K562 (cell line): ENCODE measurements around the gene ANKFN1. TPM values are rescaled to one million over a fixed set of nuclear protein-coding genes. Genes with fewer than 3 reads are reported as not detected.
A peak's percentile ranks its signal among the peaks of the same experiment; 100 is the strongest.

Source experiments
- ATAC-seq: fragments of 200-7000 bp; cut with Tn5 transposase; 3 replicates; pipeline ENCODE4 v1.9.1; 2020; ENCODE audit warnings: moderate library complexity
- BruUV-seq: library from RNA; stranded (reverse); fragments of 400-500 nt; replicated peaks from 2 replicates; lab custom pipeline; 2021; lab: Mats Ljungman, UMichigan
- CTCF ChIA-PET: fragments of 300-600 bp; formaldehyde crosslinking; extraction: SDS; loops from one replicate; lab custom pipeline; 2021; ENCODE audit warnings: low intra/inter-chr PET ratio; lab: Yijun Ruan, JAX
- POLR2A ChIA-PET: fragments of 300-600, 350-650 bp; sonication (Branson Sonifier 250); formaldehyde crosslinking; extraction: SDS; loops from one replicate; lab custom pipeline; 2021; ENCODE audit warnings: antibody characterized with exemption, inconsistent platforms; lab: Yijun Ruan, JAX
- DNase-seq, 4 experiments: peaks; one replicate each; pipeline versions ENCODE4 v3.0.0 to v3.0.0-alpha.2; 2011 to 2018; ENCODE audit warnings: low spot score in 3 of 4, mixed read lengths in 3 of 4; ENCODE audit errors: extremely low read depth in 1 of 4
- FAIRE-seq: peaks from 2 replicates; lab custom pipeline; 2011; peaks lifted over from hg19 to GRCh38; lab: Jason Lieb, UNC
- H2AFZ ChIP-seq: 2 replicates; pipeline ENCODE4 v1.6.0; 2011; ENCODE audit warnings: low read depth, low read length, control low read depth, inconsistent platforms
- H3K27ac ChIP-seq: fragments of 200-600 bp; 3 replicates; pipeline ENCODE4 v1.8.0; 2011; ENCODE audit warnings: low read depth, mild to moderate bottlenecking, control low read depth, inconsistent platforms, low read length, moderate library complexity, mixed read lengths; ENCODE audit errors: extremely low read depth
- H3K27me3 ChIP-seq, 2 experiments: fragments of 300-600 bp in 1 of 2; 2 replicates in 1 of 2; 3 replicates in 1 of 2; pipeline versions ENCODE4 v1.6.0 to v1.8.0; 2011; ENCODE audit warnings: inconsistent platforms in 2 of 2, low read length in 2 of 2, mild to moderate bottlenecking in 1 of 2, mixed read lengths in 1 of 2, moderate library complexity in 1 of 2; ENCODE audit not compliant: control insufficient read depth in 2 of 2, insufficient read depth in 2 of 2
- H3K36me3 ChIP-seq: fragments of 300-600 bp; 3 replicates; pipeline ENCODE4 v1.8.0; 2011; ENCODE audit warnings: mild to moderate bottlenecking, low read length, inconsistent platforms; ENCODE audit not compliant: control insufficient read depth, insufficient read depth
- H3K4me1 ChIP-seq, 2 experiments: fragments of 200-600 bp in 1 of 2; replicated peaks in 1 of 2; 2 replicates in 1 of 2; 3 replicates in 1 of 2; pipeline versions ENCODE4 v1.5.1 to v1.8.0; 2011; ENCODE audit warnings: inconsistent platforms in 2 of 2, low read length in 2 of 2, mild to moderate bottlenecking in 1 of 2, mixed read lengths in 1 of 2, moderate library complexity in 1 of 2; ENCODE audit not compliant: control insufficient read depth in 2 of 2, insufficient read depth in 2 of 2
- H3K4me2 ChIP-seq: 2 replicates; pipeline ENCODE4 v1.6.1; 2011; ENCODE audit warnings: low read length, control low read depth, inconsistent platforms, mixed read lengths; ENCODE audit not compliant: insufficient read depth
- H3K4me3 ChIP-seq: fragments of 200-600 bp; sonication (generic), shearing (Covaris generic); 2 replicates; pipeline ENCODE4 v1.5.1; 2016; ENCODE audit warnings: control low read depth, inconsistent platforms
- H3K79me2 ChIP-seq: fragments of 200-600 bp; 3 replicates; pipeline ENCODE4 v1.8.0; 2011; ENCODE audit warnings: low read length, inconsistent platforms; ENCODE audit not compliant: control insufficient read depth, insufficient read depth
- H3K9ac ChIP-seq, 2 experiments: 2 replicates each; pipeline versions ENCODE4 v1.6.0 to v1.6.1; 2011; ENCODE audit warnings: low read depth in 2 of 2, low read length in 2 of 2, control low read depth in 1 of 2, inconsistent platforms in 1 of 2, mild to moderate bottlenecking in 1 of 2, mixed read lengths in 1 of 2; ENCODE audit not compliant: insufficient read depth in 1 of 2
- H3K9me1 ChIP-seq: one replicate; pipeline ENCODE4 v1.6.0; 2011; ENCODE audit warnings: inconsistent platforms, mild to moderate bottlenecking, low read length, moderate library complexity; ENCODE audit not compliant: control insufficient read depth, insufficient read depth
- H3K9me3 ChIP-seq: replicated peaks from 2 replicates; pipeline ENCODE4 v1.5.1; 2011; ENCODE audit warnings: low read depth, low read length, inconsistent platforms; ENCODE audit not compliant: control insufficient read depth, insufficient read depth
- H4K20me1 ChIP-seq: replicated peaks from 2 replicates; pipeline ENCODE4 v1.6.1; 2011; ENCODE audit warnings: low read length, inconsistent platforms, mixed read lengths; ENCODE audit not compliant: control insufficient read depth, insufficient read depth
- BCOR ChIP-seq: fragments of 450-650 bp; IDR thresholded peaks from 2 replicates; pipeline ENCODE4 v1.6.1; 2016
- CBFA2T3 ChIP-seq: fragments of 450-650 bp; IDR thresholded peaks from 2 replicates; pipeline ENCODE4 v1.6.1; 2017
- KDM5B ChIP-seq: fragments of 200-600 bp; sonication (generic); IDR thresholded peaks from 2 replicates; pipeline ENCODE4 v1.6.1; 2012; ENCODE audit warnings: low read depth, mild to moderate bottlenecking, moderate library complexity, low read length, control low read depth, inconsistent platforms; ENCODE audit not compliant: insufficient replicate concordance
- MCM2 ChIP-seq: fragments of 450-650 bp; IDR thresholded peaks from 2 replicates; pipeline ENCODE4 v1.6.1; 2017; ENCODE audit warnings: low read depth, mild to moderate bottlenecking
- MCM5 ChIP-seq: fragments of 450-650 bp; IDR thresholded peaks from 2 replicates; pipeline ENCODE4 v1.6.1; 2016; ENCODE audit warnings: low read depth
- ZFP1 ChIP-seq: fragments of 450-650 bp; formaldehyde crosslinking; IDR thresholded peaks from 2 replicates; pipeline ENCODE4 v1.4.0; 2020; ENCODE audit warnings: mild to moderate bottlenecking, mixed read lengths
- ZNF445 ChIP-seq: fragments of 250-450 bp; sonication (Bioruptor Pico); IDR thresholded peaks from 2 replicates; pipeline ENCODE4 v1.4.0; 2020; ENCODE audit warnings: low read depth, mild to moderate bottlenecking, moderate library complexity
- ZNF551 ChIP-seq: fragments of 250-450 bp; sonication (Bioruptor Pico); IDR thresholded peaks from 2 replicates; pipeline ENCODE4 v1.5.0; 2021; ENCODE audit warnings: mild to moderate bottlenecking, moderate library complexity
- WGBS: fragments of 100-300 bp; shearing (Covaris generic); methylation state at CpG from one replicate; pipeline ENCODE4 v1.1.6; 2016; ENCODE audit warnings: low coverage, mixed read lengths; ENCODE audit not compliant: insufficient coverage; ENCODE audit errors: missing lambda C conversion rate; 5-methylcytosine and 5-hydroxymethylcytosine counted together
- in situ Hi-C: fragments of 300-500 bp; cut with MboI; formaldehyde crosslinking; loops from 4 replicates; pipeline ENCODE4 v1.15.0; 2018; ENCODE audit warnings: inconsistent platforms, mixed read lengths
- intact Hi-C: fragments of 100-400 bp; cut with micrococcal nuclease; formaldehyde crosslinking; loops from 2 replicates; pipeline ENCODE4 v1.14.2; 2022
- polyA plus RNA-seq, 8 experiments: library from polyadenylated mRNA; depleted of rRNA in 4 of 8; stranded (reverse) in 5 of 8; unstranded in 3 of 8; fragments of >200 nt; fragmentation: Nextera tagmentation in 2 of 8; fragmentation: Illumina TruSeq in 1 of 8; extraction: Ambion mirVana in 2 of 8; extraction: Trizol in 1 of 8; gene quantifications; 2 replicates each; pipeline versions ENCODE4 v1.2.1 to v1.2.3, GENCODE V29; 2011 to 2014; ENCODE audit warnings: inconsistent platforms in 1 of 8, missing spikeins in 1 of 8
- total RNA-seq, 7 experiments: library from RNA; depleted of rRNA in 6 of 7; stranded (reverse); fragments of >200 nt in 6 of 7; fragmentation: Illumina TruSeq in 2 of 7; extraction: Trizol in 2 of 7; gene quantifications; 2 replicates each; pipeline versions ENCODE4 v1.2.1 to v1.2.3, GENCODE V29; 2011 to 2021; ENCODE audit warnings: low replicate concordance in 1 of 7
- TF ChIP-seq, protein P1 (sequence below): fragments of 150-350 bp; conservative IDR thresholded peaks from 2 replicates; pipeline ENCODE4 v1.6.1; 2014; ENCODE audit warnings: low read length
- TF ChIP-seq, protein P2 (sequence below), 3 experiments: fragments of 200-800 bp in 1 of 3; fragments of 250-450 bp in 1 of 3; fragments of 450-650 bp in 1 of 3; sonication (Bioruptor Pico) in 1 of 3; sonication (Bioruptor generic) in 1 of 3; formaldehyde crosslinking in 1 of 3; IDR thresholded peaks; 2 replicates each; pipeline versions ENCODE4 v1.6.1 to v1.8.0; 2016 to 2022; ENCODE audit warnings: mild to moderate bottlenecking in 2 of 3, missing genetic modification characterization in 2 of 3, missing compliant biosample characterization in 1 of 3, moderate library complexity in 1 of 3
- TF ChIP-seq, protein P3 (sequence below): sonication (generic); formaldehyde crosslinking; IDR thresholded peaks from 2 replicates; pipeline ENCODE4 v1.8.0; 2022; ENCODE audit warnings: missing genetic modification reagents, mild to moderate bottlenecking, borderline replicate concordance

Gene ANKFN1
- total and polyA plus RNA-seq, 9 of the 15 experiments (the other 6 are each of a cell fraction or from before 2014, with no cell fraction given): 0.04 to 0.39 (median 0.15) TPM; not detected in 1

DNA sequence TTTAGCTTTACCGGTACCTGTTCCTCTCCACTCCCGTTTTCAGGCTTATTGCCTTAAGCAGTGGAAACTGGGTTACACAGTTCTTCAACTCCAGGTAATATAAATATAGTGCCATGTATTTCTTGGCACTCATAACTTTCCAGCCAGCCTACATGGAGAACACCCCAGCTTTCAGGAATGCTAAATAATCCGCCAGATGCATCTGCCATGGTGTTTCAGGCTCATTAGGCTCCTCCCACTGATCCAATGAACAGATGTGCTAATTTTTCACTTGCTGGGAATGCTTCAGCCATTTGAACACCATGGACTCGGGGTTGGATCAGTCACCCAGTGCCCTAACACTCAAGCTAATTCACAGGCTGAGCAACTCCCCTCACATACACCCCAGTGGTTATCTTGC, 4.6 kb downstream of the ANKFN1 start:
- WGBS: 7% methylated on average over 4 of the region's 4 CpGs
- DNase-seq: peak in 1 of 4 experiments; percentile 10
- FAIRE-seq: no peak
- peak; percentile 55 for ATAC-seq
- Histone ChIP-seq H3K9ac (no peak overlapping the region), H3K9me3 (no peaks in the 10 kb centered on the region), H2AFZ (no peak overlapping the region), H3K4me2 (no peak overlapping the region), H3K27me3 (no peaks in the 10 kb centered on the region), H3K4me1 (no peaks in the 10 kb centered on the region; a peak in 1 of 5 replicates), H3K79me2 (no peaks in the 10 kb centered on the region), H3K27ac (no peak overlapping the region), H3K9me1 (no peaks in the 10 kb centered on the region), H3K36me3 (no peaks in the 10 kb centered on the region), H4K20me1 (no peaks in the 10 kb centered on the region), H3K4me3 (no peak overlapping the region)
- in situ Hi-C loops: no loop called here
- POLR2A ChIA-PET: no interaction called here
- TF ChIP-seq MCM2: no peak
- TF ChIP-seq ZNF445 (CRISPR knock-in tag): no peak
- no peak for TF ChIP-seq MCM5
- TF ChIP-seq BCOR: no peak
- no peak for TF ChIP-seq ZNF551 (CRISPR knock-in tag)
- TF ChIP-seq KDM5B: no peak
- TF ChIP-seq, protein P1, sequence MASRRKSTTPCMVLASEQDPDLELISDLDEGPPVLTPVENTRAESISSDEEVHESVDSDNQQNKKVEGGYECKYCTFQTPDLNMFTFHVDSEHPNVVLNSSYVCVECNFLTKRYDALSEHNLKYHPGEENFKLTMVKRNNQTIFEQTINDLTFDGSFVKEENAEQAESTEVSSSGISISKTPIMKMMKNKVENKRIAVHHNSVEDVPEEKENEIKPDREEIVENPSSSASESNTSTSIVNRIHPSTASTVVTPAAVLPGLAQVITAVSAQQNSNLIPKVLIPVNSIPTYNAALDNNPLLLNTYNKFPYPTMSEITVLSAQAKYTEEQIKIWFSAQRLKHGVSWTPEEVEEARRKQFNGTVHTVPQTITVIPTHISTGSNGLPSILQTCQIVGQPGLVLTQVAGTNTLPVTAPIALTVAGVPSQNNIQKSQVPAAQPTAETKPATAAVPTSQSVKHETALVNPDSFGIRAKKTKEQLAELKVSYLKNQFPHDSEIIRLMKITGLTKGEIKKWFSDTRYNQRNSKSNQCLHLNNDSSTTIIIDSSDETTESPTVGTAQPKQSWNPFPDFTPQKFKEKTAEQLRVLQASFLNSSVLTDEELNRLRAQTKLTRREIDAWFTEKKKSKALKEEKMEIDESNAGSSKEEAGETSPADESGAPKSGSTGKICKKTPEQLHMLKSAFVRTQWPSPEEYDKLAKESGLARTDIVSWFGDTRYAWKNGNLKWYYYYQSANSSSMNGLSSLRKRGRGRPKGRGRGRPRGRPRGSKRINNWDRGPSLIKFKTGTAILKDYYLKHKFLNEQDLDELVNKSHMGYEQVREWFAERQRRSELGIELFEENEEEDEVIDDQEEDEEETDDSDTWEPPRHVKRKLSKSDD: no peak
- no peak for TF ChIP-seq CBFA2T3
- no peak for TF ChIP-seq ZFP1 (CRISPR knock-in tag)
- TF ChIP-seq, protein P2, sequence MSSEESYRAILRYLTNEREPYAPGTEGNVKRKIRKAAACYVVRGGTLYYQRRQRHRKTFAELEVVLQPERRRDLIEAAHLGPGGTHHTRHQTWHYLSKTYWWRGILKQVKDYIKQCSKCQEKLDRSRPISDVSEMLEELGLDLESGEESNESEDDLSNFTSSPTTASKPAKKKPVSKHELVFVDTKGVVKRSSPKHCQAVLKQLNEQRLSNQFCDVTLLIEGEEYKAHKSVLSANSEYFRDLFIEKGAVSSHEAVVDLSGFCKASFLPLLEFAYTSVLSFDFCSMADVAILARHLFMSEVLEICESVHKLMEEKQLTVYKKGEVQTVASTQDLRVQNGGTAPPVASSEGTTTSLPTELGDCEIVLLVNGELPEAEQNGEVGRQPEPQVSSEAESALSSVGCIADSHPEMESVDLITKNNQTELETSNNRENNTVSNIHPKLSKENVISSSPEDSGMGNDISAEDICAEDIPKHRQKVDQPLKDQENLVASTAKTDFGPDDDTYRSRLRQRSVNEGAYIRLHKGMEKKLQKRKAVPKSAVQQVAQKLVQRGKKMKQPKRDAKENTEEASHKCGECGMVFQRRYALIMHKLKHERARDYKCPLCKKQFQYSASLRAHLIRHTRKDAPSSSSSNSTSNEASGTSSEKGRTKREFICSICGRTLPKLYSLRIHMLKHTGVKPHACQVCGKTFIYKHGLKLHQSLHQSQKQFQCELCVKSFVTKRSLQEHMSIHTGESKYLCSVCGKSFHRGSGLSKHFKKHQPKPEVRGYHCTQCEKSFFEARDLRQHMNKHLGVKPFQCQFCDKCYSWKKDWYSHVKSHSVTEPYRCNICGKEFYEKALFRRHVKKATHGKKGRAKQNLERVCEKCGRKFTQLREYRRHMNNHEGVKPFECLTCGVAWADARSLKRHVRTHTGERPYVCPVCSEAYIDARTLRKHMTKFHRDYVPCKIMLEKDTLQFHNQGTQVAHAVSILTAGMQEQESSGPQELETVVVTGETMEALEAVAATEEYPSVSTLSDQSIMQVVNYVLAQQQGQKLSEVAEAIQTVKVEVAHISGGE (CRISPR knock-in tag; IDR thresholded peaks at IDR 0.05): no peak
- TF ChIP-seq, protein P3, sequence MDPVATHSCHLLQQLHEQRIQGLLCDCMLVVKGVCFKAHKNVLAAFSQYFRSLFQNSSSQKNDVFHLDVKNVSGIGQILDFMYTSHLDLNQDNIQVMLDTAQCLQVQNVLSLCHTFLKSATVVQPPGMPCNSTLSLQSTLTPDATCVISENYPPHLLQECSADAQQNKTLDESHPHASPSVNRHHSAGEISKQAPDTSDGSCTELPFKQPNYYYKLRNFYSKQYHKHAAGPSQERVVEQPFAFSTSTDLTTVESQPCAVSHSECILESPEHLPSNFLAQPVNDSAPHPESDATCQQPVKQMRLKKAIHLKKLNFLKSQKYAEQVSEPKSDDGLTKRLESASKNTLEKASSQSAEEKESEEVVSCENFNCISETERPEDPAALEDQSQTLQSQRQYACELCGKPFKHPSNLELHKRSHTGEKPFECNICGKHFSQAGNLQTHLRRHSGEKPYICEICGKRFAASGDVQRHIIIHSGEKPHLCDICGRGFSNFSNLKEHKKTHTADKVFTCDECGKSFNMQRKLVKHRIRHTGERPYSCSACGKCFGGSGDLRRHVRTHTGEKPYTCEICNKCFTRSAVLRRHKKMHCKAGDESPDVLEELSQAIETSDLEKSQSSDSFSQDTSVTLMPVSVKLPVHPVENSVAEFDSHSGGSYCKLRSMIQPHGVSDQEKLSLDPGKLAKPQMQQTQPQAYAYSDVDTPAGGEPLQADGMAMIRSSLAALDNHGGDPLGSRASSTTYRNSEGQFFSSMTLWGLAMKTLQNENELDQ (CRISPR knock-in tag): no peak
- CTCF ChIA-PET: no interaction called here
- BruUV-seq: no TSS peak
- intact Hi-C loops: no loop called here
